NCI-H446 (cell line): ENCODE measurements around the gene KIAA1755.

Source experiments
- DNase-seq, 2 experiments: peaks; one replicate each; lab custom pipeline; 2025; lab: John Stamatoyannopoulos, UW

KIAA1755 gene

DNA sequence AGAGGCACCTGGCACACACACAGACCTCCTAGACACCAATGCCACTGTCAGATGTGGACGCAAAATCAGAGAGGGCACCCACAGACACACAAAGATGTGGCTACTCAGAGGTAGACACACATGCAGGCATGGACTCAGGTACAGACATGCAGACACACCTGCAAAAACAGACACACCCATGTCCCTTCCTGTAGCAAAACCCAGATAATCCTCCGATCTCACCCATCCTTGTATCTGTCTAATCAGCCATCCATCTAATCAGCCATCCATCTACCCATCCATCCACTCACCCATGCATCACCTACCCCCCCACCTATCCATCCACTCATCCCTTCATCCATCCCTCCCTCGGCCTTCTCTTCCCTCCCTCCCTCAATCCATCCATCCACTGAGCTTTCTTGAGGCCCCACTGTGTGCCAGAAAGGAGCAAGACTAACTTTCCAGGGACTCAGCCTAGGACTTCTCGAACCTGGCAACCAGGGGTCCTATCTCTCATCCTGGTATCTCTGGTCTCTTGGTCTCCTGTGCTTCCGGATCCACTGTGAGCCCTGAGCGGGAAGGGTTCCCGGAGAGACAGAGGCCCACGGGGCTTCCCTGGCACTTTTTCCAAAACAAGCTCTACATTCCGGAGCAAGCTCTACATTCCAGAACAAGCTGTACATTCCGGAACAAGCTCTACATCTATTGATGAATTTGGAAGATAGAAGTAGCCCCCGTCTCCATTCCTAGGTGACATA lies 94.4 kb downstream of the KIAA1755 start:
- no peak for DNase-seq

GRCh38 chr20:38165089-38165965 lies 95.2 kb downstream of the KIAA1755 start, which contains the start of gene TGM2:
Gene TGM2 (minus strand): TSS chr20:38165270. CDS start chr20:38165198, 72 bp downstream.
- DNase-seq, result peak in 1 of 2 experiments; percentile 3

DNA sequence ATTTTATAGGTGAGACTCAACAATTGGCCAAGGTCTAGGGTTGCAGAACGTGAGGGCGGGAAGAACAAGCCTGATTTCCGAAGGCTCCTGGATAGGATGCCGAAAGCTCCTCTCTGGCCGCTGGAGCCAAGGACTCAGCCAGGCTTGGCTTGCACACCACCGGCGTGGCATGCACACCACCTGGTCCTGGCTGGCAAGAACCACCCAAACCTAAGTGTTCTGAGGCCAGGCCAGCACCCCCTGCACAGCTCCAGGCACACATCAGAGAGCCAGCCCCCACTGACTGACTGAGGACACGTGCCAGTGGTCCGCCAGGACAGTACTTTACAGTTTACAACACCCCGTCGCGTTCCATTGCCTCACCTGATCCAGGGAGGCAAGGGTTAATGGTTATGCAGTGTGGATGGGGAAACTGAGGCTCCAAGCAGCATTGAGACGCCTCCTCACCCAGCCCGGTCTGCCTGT lies 95.9 kb downstream of the KIAA1755 start:
- DNase-seq, result peak in 1 of 2 experiments; percentile 6

DNA sequence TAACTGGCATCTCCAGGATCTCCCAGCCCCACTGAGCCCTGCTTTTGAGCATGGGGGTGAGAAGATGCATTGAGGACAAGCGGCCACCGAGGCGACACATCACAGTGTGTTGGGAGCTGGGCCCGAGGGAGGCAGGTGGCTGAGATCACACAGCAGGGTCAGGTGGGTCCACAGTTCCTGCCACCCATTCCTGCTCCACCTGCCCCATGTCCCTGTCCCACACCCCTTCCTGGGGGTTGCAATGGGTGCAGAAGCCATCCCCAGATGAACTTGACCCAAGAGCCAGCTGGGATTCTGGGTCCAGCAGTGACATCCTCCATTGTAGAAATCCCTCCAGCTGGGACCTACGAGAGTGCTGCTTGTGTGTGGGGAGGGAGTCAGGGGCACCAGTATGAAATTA lies 96.5 kb downstream of the KIAA1755 start:
- DNase-seq, result no peak

DNA sequence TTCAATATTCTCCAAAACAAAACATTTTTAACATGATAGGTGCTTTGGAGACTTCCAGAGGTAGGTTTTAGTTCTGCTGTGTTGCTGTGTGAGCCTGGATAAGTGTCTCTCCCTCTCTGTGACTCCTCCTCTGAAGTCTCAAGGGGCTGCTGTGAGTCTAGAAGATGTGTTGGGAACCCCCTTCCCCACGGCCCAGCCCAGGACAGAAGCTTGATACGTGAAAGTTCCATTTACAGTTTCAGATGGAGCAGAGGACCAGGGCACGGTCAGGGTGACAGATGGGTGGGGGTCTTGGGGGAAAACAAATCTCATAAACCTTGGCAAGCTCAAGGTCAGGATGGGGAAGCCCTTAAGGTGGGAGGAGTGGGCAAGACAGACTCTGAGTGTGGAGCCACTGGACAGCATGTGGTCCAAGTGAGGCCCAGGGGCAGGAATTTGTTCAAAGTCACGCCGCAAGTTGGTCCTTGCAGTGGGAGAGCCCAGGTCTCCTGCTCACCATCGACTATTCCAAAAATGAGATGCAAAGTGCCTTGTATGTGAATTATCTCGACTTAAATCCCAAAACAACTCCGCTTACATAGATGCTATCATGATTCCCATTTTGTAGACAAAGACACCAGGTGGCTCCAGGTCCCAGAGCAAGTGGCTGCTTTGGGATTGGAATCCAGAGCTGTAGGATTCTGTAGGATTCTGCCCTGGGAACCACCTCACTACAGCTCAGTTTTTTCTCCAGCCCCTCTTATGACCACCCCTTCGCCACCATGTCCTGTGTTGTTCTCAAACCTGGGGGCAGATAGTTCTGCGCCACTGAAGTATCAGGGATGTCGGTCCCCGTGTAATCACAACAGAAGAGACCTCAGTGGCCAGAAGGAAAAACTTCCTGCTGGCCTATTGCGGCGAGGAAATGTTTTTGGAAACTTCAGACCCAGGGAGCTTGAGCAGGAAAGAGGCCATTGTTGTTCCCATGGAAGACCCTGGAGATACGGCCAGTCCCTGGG lies 97.4 kb downstream of the KIAA1755 start:
- no peak for DNase-seq

DNA sequence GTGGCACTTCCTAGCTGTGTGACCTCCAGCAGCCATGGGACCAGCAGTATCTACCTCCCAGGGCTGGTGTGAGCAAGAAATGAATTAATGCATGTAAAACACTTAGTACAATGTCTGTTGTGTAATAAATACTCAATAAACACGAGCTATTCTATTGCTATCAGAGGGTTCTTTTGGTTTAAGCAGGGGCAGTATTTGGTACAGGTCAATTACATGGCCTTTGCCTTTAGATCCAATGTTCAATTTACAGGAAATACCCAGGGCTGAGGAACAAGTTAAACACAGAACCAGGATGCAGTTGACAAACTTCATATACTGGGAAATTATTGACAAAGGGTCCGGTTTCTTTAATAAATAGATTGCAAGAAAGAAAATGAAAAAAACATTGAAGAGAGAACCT lies 98.4 kb downstream of the KIAA1755 start:
- DNase-seq, result no peak

DNA sequence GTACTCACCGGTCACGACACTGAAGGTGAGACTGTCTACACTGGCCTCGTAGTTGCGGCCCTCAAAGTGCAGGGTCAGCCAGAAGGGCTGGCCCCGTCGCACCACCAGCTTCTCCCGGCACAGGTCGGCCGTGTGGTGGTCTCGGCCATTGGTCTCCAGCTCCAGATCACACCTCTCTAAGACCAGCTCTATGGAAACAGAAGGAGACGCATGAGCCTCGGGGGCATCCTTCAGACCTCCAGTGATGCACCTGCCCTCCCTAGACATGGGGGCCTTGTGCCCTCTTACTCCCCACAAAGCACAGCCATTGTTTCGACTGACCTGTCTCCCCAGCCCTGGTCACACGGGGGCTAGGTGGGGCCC lies 99.1 kb downstream of the KIAA1755 start:
- no peak for DNase-seq
